Esophagus squamous epithelium (tissue), 4 donors: Measurements from ENCODE around the gene ECI1.

Source experiments
- CTCF ChIP-seq, 6 experiments: fragments of 450-650 bp in 4 of 6; fragments of 200-600 bp in 2 of 6; sonication (generic) in 2 of 6; IDR thresholded peaks; one replicate each; pipeline ENCODE4 v1.5.1; 2016 to 2019; ENCODE audit warnings: antibody characterized with exemption in 6 of 6, mild to moderate bottlenecking in 4 of 6, moderate library complexity in 4 of 6
- POLR2A ChIP-seq, 4 donors: fragments of 450-650 bp; IDR thresholded peaks; one replicate each; pipeline ENCODE4 v1.6.1; 2017; ENCODE audit warnings: antibody characterized with exemption in 4 of 4, mild to moderate bottlenecking in 4 of 4, moderate library complexity in 3 of 4

DNA sequence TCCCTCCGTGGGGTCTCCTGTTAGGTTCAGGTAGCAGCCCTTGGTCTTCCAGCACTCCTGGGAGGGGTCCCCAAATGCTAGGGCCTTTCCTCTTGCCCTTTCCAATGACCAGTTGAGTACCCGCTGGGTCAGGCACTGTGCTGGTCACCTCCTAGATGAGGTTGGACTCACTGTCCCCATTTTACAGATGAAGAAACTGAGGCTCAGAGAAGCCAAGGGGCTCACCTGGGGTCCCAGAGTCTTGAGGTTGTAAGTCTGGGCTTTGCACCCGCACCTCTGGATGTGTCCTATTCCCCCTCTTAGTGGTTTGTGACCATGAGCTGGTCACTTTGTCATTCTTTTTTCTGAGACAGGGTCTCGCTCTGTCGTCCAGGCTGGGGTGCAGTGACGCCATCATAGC, 53.6 kb downstream of the ECI1 start:
- TF ChIP-seq POLR2A (IDR thresholded peaks at IDR 0.05) (no peak), CTCF (IDR thresholded peaks at IDR 0.05) (no peak)
